CD14-positive monocyte (primary cell): ENCODE measurements around the gene TOB1. TPM values are rescaled to one million over a fixed set of nuclear protein-coding genes. Genes with fewer than 3 reads are reported as not detected.

Experiments
- DNase-seq, 3 donors: peaks; one replicate each; pipeline ENCODE4 v3.0.0-alpha.2; 2011 to 2022
- H2AFZ ChIP-seq: 2 replicates; pipeline ENCODE4 v1.6.0; 2012; ENCODE audit warnings: mild to moderate bottlenecking, low read depth, low read length, inconsistent platforms; ENCODE audit not compliant: insufficient read depth, poor library complexity, severe bottlenecking
- H3K27ac ChIP-seq, 2 donors: 1 replicate in 1 of 2; 2 replicates in 1 of 2; pipeline ENCODE4 v1.5.1; 2012 to 2013; ENCODE audit warnings: low read length in 2 of 2, control low read depth in 1 of 2, inconsistent platforms in 1 of 2, low read depth in 1 of 2, mild to moderate bottlenecking in 1 of 2
- H3K27me3 ChIP-seq, 2 donors: one replicate each; pipeline versions ENCODE4 v1.6.0 to v1.6.1; 2011 to 2013; ENCODE audit warnings: low read length in 2 of 2; ENCODE audit not compliant: control insufficient read depth in 2 of 2, insufficient read depth in 2 of 2
- H3K36me3 ChIP-seq, 2 donors: replicated peaks in 1 of 2; 1 replicate in 1 of 2; 2 replicates in 1 of 2; pipeline versions ENCODE4 v1.5.1 to v1.6.1; 2012 to 2013; ENCODE audit warnings: low read length in 2 of 2, control low read depth in 1 of 2, inconsistent platforms in 1 of 2, mild to moderate bottlenecking in 1 of 2; ENCODE audit not compliant: insufficient read depth in 2 of 2, control insufficient read depth in 1 of 2
- H3K4me1 ChIP-seq, 2 donors: 1 replicate in 1 of 2; 2 replicates in 1 of 2; pipeline versions ENCODE4 v1.5.1 to v1.6.1; 2012 to 2013; ENCODE audit warnings: low read length in 2 of 2, control low read depth in 1 of 2, inconsistent platforms in 1 of 2, mild to moderate bottlenecking in 1 of 2, moderate library complexity in 1 of 2; ENCODE audit not compliant: insufficient read depth in 2 of 2, control insufficient read depth in 1 of 2
- H3K4me2 ChIP-seq: replicated peaks from 2 replicates; pipeline ENCODE3; 2012; ENCODE audit warnings: low read length, moderate library complexity, mild to moderate bottlenecking; ENCODE audit not compliant: poor library complexity, severe bottlenecking; ENCODE audit errors: extremely low read depth
- H3K4me3 ChIP-seq, 3 experiments: fragments of 200-600 bp in 1 of 3; sonication (generic) in 1 of 3; replicated peaks in 1 of 3; 1 replicate in 2 of 3; 2 replicates in 1 of 3; pipeline ENCODE4 v1.5.1; 2011 to 2013; ENCODE audit warnings: low read length in 3 of 3, mild to moderate bottlenecking in 3 of 3, control low read depth in 2 of 3, low read depth in 2 of 3, inconsistent platforms in 1 of 3, moderate library complexity in 1 of 3
- H3K79me2 ChIP-seq: 2 replicates; pipeline ENCODE4 v1.6.0; 2012; ENCODE audit warnings: mild to moderate bottlenecking, control low read depth, inconsistent platforms, low read length, moderate library complexity; ENCODE audit not compliant: insufficient read depth
- H3K9ac ChIP-seq: 2 replicates; pipeline ENCODE4 v1.6.0; 2017; ENCODE audit warnings: low read length, mild to moderate bottlenecking; ENCODE audit not compliant: insufficient read depth, poor library complexity, severe bottlenecking
- H3K9me3 ChIP-seq, 2 donors: replicated peaks in 1 of 2; 1 replicate in 1 of 2; 2 replicates in 1 of 2; pipeline versions ENCODE4 v1.5.1 to v1.6.1; 2012 to 2013; ENCODE audit warnings: low read length in 2 of 2, control low read depth in 1 of 2; ENCODE audit not compliant: control insufficient read depth in 1 of 2, insufficient read depth in 1 of 2
- H4K20me1 ChIP-seq: 2 replicates; pipeline ENCODE4 v1.6.0; 2012; ENCODE audit warnings: mild to moderate bottlenecking, low read length, control low read depth, moderate library complexity; ENCODE audit not compliant: insufficient read depth
- H3K27ac Mint-ChIP-seq, 7 donors: one replicate each; pipeline ENCODE4 v1.8.0; 2020; ENCODE audit warnings: mild to moderate bottlenecking in 7 of 7, mixed read lengths in 7 of 7, moderate library complexity in 6 of 7, inconsistent platforms in 2 of 7
- H3K27me3 Mint-ChIP-seq, 3 donors: one replicate each; pipeline ENCODE4 v1.8.0; 2021 to 2022; ENCODE audit warnings: low read depth in 3 of 3, mild to moderate bottlenecking in 3 of 3, mixed read lengths in 3 of 3, moderate library complexity in 3 of 3, inconsistent platforms in 1 of 3
- H3K36me3 Mint-ChIP-seq, 2 donors: one replicate each; pipeline ENCODE4 v1.8.0; 2020; ENCODE audit warnings: mixed read lengths in 2 of 2, inconsistent platforms in 1 of 2, mild to moderate bottlenecking in 1 of 2
- H3K4me1 Mint-ChIP-seq: one replicate; pipeline ENCODE4 v1.8.0; 2020; ENCODE audit warnings: mild to moderate bottlenecking, mixed read lengths
- H3K4me3 Mint-ChIP-seq, 2 donors: one replicate each; pipeline ENCODE4 v1.8.0; 2020; ENCODE audit warnings: mild to moderate bottlenecking in 2 of 2, mixed read lengths in 2 of 2, moderate library complexity in 1 of 2
- H3K9me3 Mint-ChIP-seq, 7 donors: one replicate each; pipeline ENCODE4 v1.8.0; 2020 to 2022; ENCODE audit warnings: mixed read lengths in 7 of 7, mild to moderate bottlenecking in 6 of 7, moderate library complexity in 6 of 7, inconsistent platforms in 2 of 7
- CTCF ChIP-seq: fragments of 200-600 bp; IDR thresholded peaks from one replicate; pipeline ENCODE4 v1.8.0; 2022; ENCODE audit warnings: antibody characterized with exemption, mild to moderate bottlenecking
- WGBS: methylation state at CpG from one replicate; pipeline ENCODE4 v1.1.5; 2013; ENCODE audit warnings: missing lambda C conversion rate; ENCODE audit not compliant: insufficient coverage; 5-methylcytosine and 5-hydroxymethylcytosine counted together
- intact Hi-C, 2 donors: fragments of 100-400 bp; cut with micrococcal nuclease; formaldehyde crosslinking; loops; one replicate each; pipeline versions ENCODE4 v1.15.0 to v1.15.1; 2023
- polyA plus RNA-seq, 3 donors: library from polyadenylated mRNA; depleted of rRNA in 1 of 3; unstranded in 2 of 3; stranded (reverse) in 1 of 3; fragments of 300-500 nt in 2 of 3; fragments of >200 nt in 1 of 3; fragmentation: Illumina TruSeq in 2 of 3; gene quantifications; 1 replicate in 2 of 3; 2 replicates in 1 of 3; pipeline ENCODE4 v1.2.3, GENCODE V29; 2012 to 2021

The TOB1 gene
- polyA plus RNA-seq, 3 donors, result 18.5 to 107 (median 41.0) TPM

- Mint-ChIP-seq H3K27me3 (peaks cover 12 to 20% (median 13%) of the 10 kb centered on the region in 3 donors), H3K4me3 (no peak within 1 kb of the TSS), H3K9me3 (no peaks in the 10 kb centered on the region), H3K4me1 (peaks cover 8% of the 10 kb centered on the region), H3K27ac (peak within 1 kb of the TSS in 1 of 7 donors; percentile 24), H3K36me3 (no peaks in the 10 kb centered on the region)
- H3K4me3 ChIP-seq, result no peak within 1 kb of the TSS
- 56% methylated on average over 38 of the region's 39 CpGs for WGBS
- intact Hi-C loops, result no loop called here
- H3K9me3 ChIP-seq, result no peaks in the 10 kb centered on the region
- no peak within 1 kb of the TSS for H3K4me2 ChIP-seq
- H3K27me3 ChIP-seq, result peaks cover 0 to 8% of the 10 kb centered on the region in 2 donors
- no peaks in the 10 kb centered on the region for H4K20me1 ChIP-seq
- H3K9ac ChIP-seq, result no peak within 1 kb of the TSS
- H3K4me1 ChIP-seq, result no peaks in the 10 kb centered on the region
- no peak for TF ChIP-seq CTCF
- H3K36me3 ChIP-seq, result no peaks in the 10 kb centered on the region
- no peaks in the 10 kb centered on the region for H3K79me2 ChIP-seq
- no peak within 1 kb of the TSS for H3K27ac ChIP-seq
- DNase-seq, result no peak
- H2AFZ ChIP-seq, result no peak within 1 kb of the TSS
Observed at GRCh38 chr17:50835301-50836234, 30.6 kb downstream of the TOB1 start, which contains the start of gene WFIKKN2. WFIKKN2 (plus strand) TSS chr17:50835586; CDS start chr17:50835938, 352 bp downstream.

- H3K9ac ChIP-seq, result no peak overlapping the region
- 94% methylated on average over 26 of the region's 38 CpGs for WGBS
- H3K27me3 ChIP-seq, result peaks cover 0 to 8% of the 10 kb centered on the region in 2 donors
- intact Hi-C loops, result no loop called here
- H3K36me3 ChIP-seq, result no peaks in the 10 kb centered on the region
- no peaks in the 10 kb centered on the region for H3K79me2 ChIP-seq
- peaks cover 13% of the 10 kb centered on the region for H3K4me1 Mint-ChIP-seq
- no peak overlapping the region for H3K4me3 ChIP-seq
- H3K4me2 ChIP-seq, result no peak overlapping the region
- H3K4me3 Mint-ChIP-seq, result no peak overlapping the region
- no peaks in the 10 kb centered on the region for H3K36me3 Mint-ChIP-seq
- H3K9me3 Mint-ChIP-seq, result no peaks in the 10 kb centered on the region
- peaks cover 2 to 3% of the 10 kb centered on the region in 2 donors for H3K4me1 ChIP-seq
- no peak for DNase-seq
- H2AFZ ChIP-seq, result no peak overlapping the region
- H3K27ac ChIP-seq, result no peak overlapping the region
- no peaks in the 10 kb centered on the region for H4K20me1 ChIP-seq
- no peak for TF ChIP-seq CTCF
- H3K27me3 Mint-ChIP-seq, result peaks cover 12 to 20% (median 13%) of the 10 kb centered on the region in 3 donors
- H3K9me3 ChIP-seq, result no peaks in the 10 kb centered on the region
- H3K27ac Mint-ChIP-seq, result no peak overlapping the region
Observed at GRCh38 chr17:50834429-50835300, 31.5 kb downstream of the TOB1 start.
